Measurements from ENCODE around the gene SMO. TPM values are rescaled to one million over a fixed set of nuclear protein-coding genes. Genes with fewer than 3 reads are reported as not detected.

SMO gene
- total and polyA plus RNA-seq, 4 donors, result 2.9 to 16.3 (median 10.7) TPM

- WGBS, result 79% methylated on average over 6 of the region's 6 CpGs
These were observed 3.3 kb upstream of the SMO start for GRCh38 chr7:129184981-129185670.

DNA sequence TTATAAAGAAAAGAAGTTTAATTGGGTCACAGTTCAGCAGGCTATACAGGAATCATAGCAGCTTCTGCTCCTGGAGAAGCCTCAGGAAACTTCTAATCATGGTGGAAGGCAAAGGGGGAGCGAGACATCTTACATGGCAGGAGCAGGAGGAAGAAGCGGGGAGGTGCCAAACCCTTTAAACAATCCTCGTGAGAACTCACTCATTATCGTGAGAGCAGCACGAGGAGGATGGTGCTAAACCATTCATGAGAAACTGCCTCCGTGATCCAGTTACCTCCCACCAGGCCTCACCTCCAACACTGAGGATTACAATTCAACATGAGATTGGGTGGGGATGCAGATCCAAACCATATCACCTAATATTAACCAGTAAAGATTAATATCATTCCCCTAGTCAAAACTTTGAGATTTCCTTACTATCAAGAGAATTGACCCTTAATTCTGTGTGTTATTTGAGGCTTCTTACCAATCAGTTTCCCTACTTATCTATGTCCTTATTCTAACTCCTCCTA lies 1.6 kb upstream of the SMO start:
- Histone ChIP-seq H3K4me1 (ENCODE audit: control insufficient read depth in 4 of 4, insufficient read depth in 4 of 4, low read length in 3 of 4) (peaks cover 1 to 31% (median 21%) of the 10 kb centered on the region in 4 donors), H3K27ac (ENCODE audit: low read depth in 1 of 2, low read length in 2 of 2) (no peak overlapping the region), H3K9ac (ENCODE audit: low read depth in 1 of 2, low read length in 2 of 2) (no peak overlapping the region), H3K4me3 (ENCODE audit: low read depth in 1 of 3, low read length in 3 of 3) (no peak overlapping the region), H3K36me3 (ENCODE audit: control insufficient read depth in 4 of 4, insufficient read depth in 3 of 4, low read depth in 1 of 4, low read length in 3 of 4) (peaks cover 0 to 1% (median 0%) of the 10 kb centered on the region in 4 donors), H3K9me3 (ENCODE audit: control insufficient read depth in 4 of 4, low read length in 3 of 4) (no peaks in the 10 kb centered on the region), H3K27me3 (ENCODE audit: control insufficient read depth in 4 of 4, insufficient read depth in 4 of 4, low read length in 3 of 4) (no peaks in the 10 kb centered on the region)
- DNase-seq (ENCODE audit: low spot score), result no peak
- WGBS, result 95% methylated on average over 6 of the region's 6 CpGs
- TF ChIP-seq, protein P1, sequence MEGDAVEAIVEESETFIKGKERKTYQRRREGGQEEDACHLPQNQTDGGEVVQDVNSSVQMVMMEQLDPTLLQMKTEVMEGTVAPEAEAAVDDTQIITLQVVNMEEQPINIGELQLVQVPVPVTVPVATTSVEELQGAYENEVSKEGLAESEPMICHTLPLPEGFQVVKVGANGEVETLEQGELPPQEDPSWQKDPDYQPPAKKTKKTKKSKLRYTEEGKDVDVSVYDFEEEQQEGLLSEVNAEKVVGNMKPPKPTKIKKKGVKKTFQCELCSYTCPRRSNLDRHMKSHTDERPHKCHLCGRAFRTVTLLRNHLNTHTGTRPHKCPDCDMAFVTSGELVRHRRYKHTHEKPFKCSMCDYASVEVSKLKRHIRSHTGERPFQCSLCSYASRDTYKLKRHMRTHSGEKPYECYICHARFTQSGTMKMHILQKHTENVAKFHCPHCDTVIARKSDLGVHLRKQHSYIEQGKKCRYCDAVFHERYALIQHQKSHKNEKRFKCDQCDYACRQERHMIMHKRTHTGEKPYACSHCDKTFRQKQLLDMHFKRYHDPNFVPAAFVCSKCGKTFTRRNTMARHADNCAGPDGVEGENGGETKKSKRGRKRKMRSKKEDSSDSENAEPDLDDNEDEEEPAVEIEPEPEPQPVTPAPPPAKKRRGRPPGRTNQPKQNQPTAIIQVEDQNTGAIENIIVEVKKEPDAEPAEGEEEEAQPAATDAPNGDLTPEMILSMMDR (IDR thresholded peaks at IDR 0.05; ENCODE audit: low read depth, low read length, missing input control), result no peak
- TF ChIP-seq YY1 (IDR thresholded peaks at IDR 0.05) (no peak), FOXA2 (IDR thresholded peaks at IDR 0.05) (no peak), EGR1 (IDR thresholded peaks at IDR 0.05; ENCODE audit: low read depth in 2 of 2) (no peak), RAD21 (IDR thresholded peaks at IDR 0.05) (no peak), HNF4G (IDR thresholded peaks at IDR 0.05) (no peak), TAF1 (conservative IDR thresholded peaks at IDR 0.05) (no peak), NR2F2 (IDR thresholded peaks at IDR 0.05) (no peak), REST (IDR thresholded peaks at IDR 0.05) (no peak), FOXA1 (IDR thresholded peaks at IDR 0.05) (no peak), JUND (IDR thresholded peaks at IDR 0.05) (no peak), SP1 (IDR thresholded peaks at IDR 0.05) (no peak), HNF4A (conservative IDR thresholded peaks at IDR 0.05) (no peak), GABPA (IDR thresholded peaks at IDR 0.05 in 1 of 2, conservative IDR thresholded peaks at IDR 0.05 in 1 of 2) (no peak)
- TF ChIP-seq, protein P2, sequence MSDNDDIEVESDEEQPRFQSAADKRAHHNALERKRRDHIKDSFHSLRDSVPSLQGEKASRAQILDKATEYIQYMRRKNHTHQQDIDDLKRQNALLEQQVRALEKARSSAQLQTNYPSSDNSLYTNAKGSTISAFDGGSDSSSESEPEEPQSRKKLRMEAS (IDR thresholded peaks at IDR 0.05), result no peak
- TF ChIP-seq, protein P3, sequence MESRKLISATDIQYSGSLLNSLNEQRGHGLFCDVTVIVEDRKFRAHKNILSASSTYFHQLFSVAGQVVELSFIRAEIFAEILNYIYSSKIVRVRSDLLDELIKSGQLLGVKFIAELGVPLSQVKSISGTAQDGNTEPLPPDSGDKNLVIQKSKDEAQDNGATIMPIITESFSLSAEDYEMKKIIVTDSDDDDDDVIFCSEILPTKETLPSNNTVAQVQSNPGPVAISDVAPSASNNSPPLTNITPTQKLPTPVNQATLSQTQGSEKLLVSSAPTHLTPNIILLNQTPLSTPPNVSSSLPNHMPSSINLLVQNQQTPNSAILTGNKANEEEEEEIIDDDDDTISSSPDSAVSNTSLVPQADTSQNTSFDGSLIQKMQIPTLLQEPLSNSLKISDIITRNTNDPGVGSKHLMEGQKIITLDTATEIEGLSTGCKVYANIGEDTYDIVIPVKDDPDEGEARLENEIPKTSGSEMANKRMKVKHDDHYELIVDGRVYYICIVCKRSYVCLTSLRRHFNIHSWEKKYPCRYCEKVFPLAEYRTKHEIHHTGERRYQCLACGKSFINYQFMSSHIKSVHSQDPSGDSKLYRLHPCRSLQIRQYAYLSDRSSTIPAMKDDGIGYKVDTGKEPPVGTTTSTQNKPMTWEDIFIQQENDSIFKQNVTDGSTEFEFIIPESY (IDR thresholded peaks at IDR 0.05), result no peak

More at GRCh38 chr7:129184981-129185670, 3.3 kb upstream of the SMO start:
- H3K4me3 ChIP-seq (ENCODE audit: low read depth in 1 of 3, low read length in 3 of 3), result no peak overlapping the region
- no peaks in the 10 kb centered on the region for H3K9me3 ChIP-seq (ENCODE audit: control insufficient read depth in 4 of 4, low read length in 3 of 4)
- peaks cover 0 to 1% (median 0%) of the 10 kb centered on the region in 4 donors for H3K36me3 ChIP-seq (ENCODE audit: control insufficient read depth in 4 of 4, insufficient read depth in 3 of 4, low read depth in 1 of 4, low read length in 3 of 4)
- no peaks in the 10 kb centered on the region for H3K27me3 ChIP-seq (ENCODE audit: control insufficient read depth in 4 of 4, insufficient read depth in 4 of 4, low read length in 3 of 4)
- TF ChIP-seq, protein P3 (IDR thresholded peaks at IDR 0.05), result no peak
- TF ChIP-seq NR2F2 (IDR thresholded peaks at IDR 0.05), result no peak
- no peak for TF ChIP-seq RAD21 (IDR thresholded peaks at IDR 0.05)
- TF ChIP-seq, protein P1 (IDR thresholded peaks at IDR 0.05; ENCODE audit: low read depth, low read length, missing input control), result no peak
- H3K27ac ChIP-seq (ENCODE audit: low read depth in 1 of 2, low read length in 2 of 2), result no peak overlapping the region
- peaks cover 1 to 16% (median 11%) of the 10 kb centered on the region in 4 donors for H3K4me1 ChIP-seq (ENCODE audit: control insufficient read depth in 4 of 4, insufficient read depth in 4 of 4, low read length in 3 of 4)
- DNase-seq (ENCODE audit: low spot score), result no peak
- no peak overlapping the region for H3K9ac ChIP-seq (ENCODE audit: low read depth in 1 of 2, low read length in 2 of 2)

Data from liver (tissue), 9 donors.